GM23338 (cell line): ENCODE data around the gene SLX9. TPM values are rescaled to one million over a fixed set of nuclear protein-coding genes. Genes with fewer than 3 reads are reported as not detected.

Experiments
- ATAC-seq: fragments of 200-7000 bp; cut with Tn5 transposase; 3 replicates; pipeline ENCODE4 v1.9.1; 2020
- DNase-seq: peaks from one replicate; pipeline ENCODE4 v3.0.0-alpha.2; 2015; ENCODE audit warnings: low spot score
- H2AFZ ChIP-seq: fragments of 200-600 bp; sonication (generic); 2 replicates; pipeline ENCODE4 v1.8.0; 2016; ENCODE audit warnings: antibody characterized with exemption, mild to moderate bottlenecking, moderate library complexity
- H3F3A ChIP-seq: fragments of 200-600 bp; sonication (generic); replicated peaks from 2 replicates; pipeline ENCODE4 v1.8.0; 2017; ENCODE audit warnings: antibody characterized with exemption, mixed run types, low read depth
- H3K27ac ChIP-seq: fragments of 200-600 bp; sonication (generic); 2 replicates; pipeline ENCODE4 v1.6.1; 2016; ENCODE audit warnings: low read depth
- H3K27me3 ChIP-seq: fragments of 200-600 bp; sonication (generic); 2 replicates; pipeline ENCODE4 v1.8.0; 2016; ENCODE audit warnings: mild to moderate bottlenecking, mixed run types, moderate library complexity; ENCODE audit not compliant: insufficient read depth
- H3K36me3 ChIP-seq: fragments of 200-600 bp; sonication (generic); 2 replicates; pipeline ENCODE4 v1.8.0; 2016; ENCODE audit warnings: mild to moderate bottlenecking; ENCODE audit not compliant: insufficient read depth
- H3K4me1 ChIP-seq: fragments of 200-600 bp; sonication (generic); 2 replicates; pipeline ENCODE4 v1.8.0; 2016; ENCODE audit warnings: mild to moderate bottlenecking, moderate library complexity; ENCODE audit not compliant: insufficient read depth
- H3K4me2 ChIP-seq: fragments of 200-600 bp; sonication (generic); 2 replicates; pipeline ENCODE4 v1.7.1; 2017; ENCODE audit warnings: mixed run types
- H3K4me3 ChIP-seq: fragments of 200-600 bp; sonication (generic); 2 replicates; pipeline ENCODE4 v1.6.1; 2016; ENCODE audit warnings: mixed run types
- H3K79me2 ChIP-seq: fragments of 200-600 bp; sonication (generic); replicated peaks from 2 replicates; pipeline ENCODE4 v1.8.0; 2017; ENCODE audit warnings: mild to moderate bottlenecking; ENCODE audit not compliant: insufficient read depth
- H3K9me2 ChIP-seq: fragments of 200-600 bp; sonication (generic); 2 replicates; pipeline ENCODE4 v1.8.0; 2017; ENCODE audit not compliant: insufficient read depth
- H4K20me1 ChIP-seq: fragments of 200-600 bp; sonication (generic); replicated peaks from 2 replicates; pipeline ENCODE4 v1.8.0; 2017; ENCODE audit warnings: mild to moderate bottlenecking; ENCODE audit not compliant: insufficient read depth
- H3K27ac Mint-ChIP-seq: 2 replicates; pipeline ENCODE4 v1.8.0; 2020; ENCODE audit warnings: inconsistent platforms, mild to moderate bottlenecking, moderate library complexity, mixed read lengths
- H3K27me3 Mint-ChIP-seq: 3 replicates; pipeline ENCODE4 v1.8.0; 2022; ENCODE audit warnings: low read depth, mild to moderate bottlenecking, moderate library complexity, mixed read lengths, inconsistent platforms; ENCODE audit not compliant: insufficient read depth, poor library complexity
- H3K36me3 Mint-ChIP-seq: 3 replicates; pipeline ENCODE4 v1.8.0; 2021; ENCODE audit warnings: low read depth, mild to moderate bottlenecking, inconsistent platforms, moderate library complexity, mixed read lengths
- H3K4me1 Mint-ChIP-seq: 3 replicates; pipeline ENCODE4 v1.8.0; 2020; ENCODE audit warnings: mild to moderate bottlenecking, inconsistent platforms, mixed read lengths
- H3K4me3 Mint-ChIP-seq: 3 replicates; pipeline ENCODE4 v1.8.0; 2021; ENCODE audit warnings: moderate library complexity, mild to moderate bottlenecking, inconsistent platforms, mixed read lengths
- H3K9me3 Mint-ChIP-seq: 3 replicates; pipeline ENCODE4 v1.8.0; 2020; ENCODE audit warnings: moderate library complexity, mild to moderate bottlenecking, inconsistent platforms, mixed read lengths
- EZH2 ChIP-seq: fragments of 200-600 bp; sonication (generic); IDR thresholded peaks from one replicate; pipeline ENCODE4 v1.8.0; 2017; ENCODE audit warnings: antibody characterized with exemption, mild to moderate bottlenecking, low read depth; ENCODE audit not compliant: unreplicated experiment
- JUNB ChIP-seq: IDR thresholded peaks from one replicate; pipeline ENCODE4 v1.6.1; 2016; ENCODE audit warnings: antibody characterized with exemption; ENCODE audit not compliant: unreplicated experiment
- NANOG ChIP-seq: IDR thresholded peaks from 2 replicates; pipeline ENCODE4 v1.6.1; 2016; ENCODE audit warnings: antibody characterized with exemption, borderline replicate concordance
- STAT1 ChIP-seq: IDR thresholded peaks from one replicate; pipeline ENCODE4 v1.6.1; 2016; ENCODE audit warnings: antibody characterized with exemption; ENCODE audit not compliant: unreplicated experiment
- ZNF114 ChIP-seq: fragments of 250-450 bp; sonication (Bioruptor Pico); IDR thresholded peaks from 2 replicates; pipeline ENCODE4 v1.5.0; 2020; ENCODE audit warnings: mild to moderate bottlenecking, moderate library complexity
- ZNF331 ChIP-seq: fragments of 250-450 bp; sonication (Bioruptor Pico); IDR thresholded peaks from 2 replicates; pipeline ENCODE4 v1.5.0; 2020; ENCODE audit warnings: low read depth, mild to moderate bottlenecking, moderate library complexity
- polyA plus RNA-seq: library from polyadenylated mRNA; unstranded; fragments of >200 nt; fragmentation: Nextera tagmentation; extraction: Ambion mirVana; gene quantifications from 2 replicates; pipeline ENCODE4 v1.2.1, GENCODE V29; 2016
- total RNA-seq: library from RNA; depleted of rRNA; stranded (reverse); fragments of >200 nt; shearing (Covaris generic); gene quantifications from 2 replicates; pipeline ENCODE4 v1.2.3, GENCODE V29; 2014
- TF ChIP-seq, protein P1 (sequence below): IDR thresholded peaks from 2 replicates; pipeline ENCODE4 v1.6.1; 2016; ENCODE audit warnings: antibody characterized with exemption
- TF ChIP-seq, protein P2 (sequence below): IDR thresholded peaks from one replicate; pipeline ENCODE4 v1.6.1; 2018; ENCODE audit warnings: antibody characterized with exemption; ENCODE audit not compliant: unreplicated experiment
- TF ChIP-seq, protein P3 (sequence below), 2 experiments: fragments of 200-600 bp in 1 of 2; sonication (generic) in 1 of 2; conservative IDR thresholded peaks; 2 replicates each; pipeline versions ENCODE4 v1.5.1 to v1.6.1; 2016 to 2017; ENCODE audit warnings: antibody characterized with exemption in 2 of 2, low read depth in 2 of 2, mild to moderate bottlenecking in 2 of 2, moderate library complexity in 1 of 2

Gene SLX9
- total and polyA plus RNA-seq, 2 experiments from 2014 or later: 41.5 to 46.9 TPM

GRCh38 chr21:44926331-44927101 lies 13.3 kb upstream of the SLX9 start:
- Histone ChIP-seq H4K20me1 (no peaks in the 10 kb centered on the region), H3K27ac (no peak overlapping the region), H3K36me3 (no peaks in the 10 kb centered on the region), H3K4me3 (no peak overlapping the region), H3K79me2 (no peaks in the 10 kb centered on the region), H3K4me2 (peak overlapping the region; percentile 74; the same call in 1 of the 2 replicates), H3K4me1 (peaks cover 32% of the 10 kb centered on the region), H3K27me3 (peaks cover 99% of the 10 kb centered on the region), H3K9me2 (no peaks in the 10 kb centered on the region), H3F3A (peaks cover 4% of the 10 kb centered on the region; the same call in 1 of the 2 replicates), H2AFZ (peak overlapping the region; percentile 38; the same call in 1 of the 2 replicates)
- H3K9me3 Mint-ChIP-seq: no peaks in the 10 kb centered on the region
- no peak for DNase-seq
- TF ChIP-seq ZNF331 (CRISPR knock-in tag): no peak
- TF ChIP-seq, protein P1, sequence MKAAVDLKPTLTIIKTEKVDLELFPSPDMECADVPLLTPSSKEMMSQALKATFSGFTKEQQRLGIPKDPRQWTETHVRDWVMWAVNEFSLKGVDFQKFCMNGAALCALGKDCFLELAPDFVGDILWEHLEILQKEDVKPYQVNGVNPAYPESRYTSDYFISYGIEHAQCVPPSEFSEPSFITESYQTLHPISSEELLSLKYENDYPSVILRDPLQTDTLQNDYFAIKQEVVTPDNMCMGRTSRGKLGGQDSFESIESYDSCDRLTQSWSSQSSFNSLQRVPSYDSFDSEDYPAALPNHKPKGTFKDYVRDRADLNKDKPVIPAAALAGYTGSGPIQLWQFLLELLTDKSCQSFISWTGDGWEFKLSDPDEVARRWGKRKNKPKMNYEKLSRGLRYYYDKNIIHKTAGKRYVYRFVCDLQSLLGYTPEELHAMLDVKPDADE: no peak
- TF ChIP-seq EZH2: peak; percentile 16
- TF ChIP-seq, protein P2, sequence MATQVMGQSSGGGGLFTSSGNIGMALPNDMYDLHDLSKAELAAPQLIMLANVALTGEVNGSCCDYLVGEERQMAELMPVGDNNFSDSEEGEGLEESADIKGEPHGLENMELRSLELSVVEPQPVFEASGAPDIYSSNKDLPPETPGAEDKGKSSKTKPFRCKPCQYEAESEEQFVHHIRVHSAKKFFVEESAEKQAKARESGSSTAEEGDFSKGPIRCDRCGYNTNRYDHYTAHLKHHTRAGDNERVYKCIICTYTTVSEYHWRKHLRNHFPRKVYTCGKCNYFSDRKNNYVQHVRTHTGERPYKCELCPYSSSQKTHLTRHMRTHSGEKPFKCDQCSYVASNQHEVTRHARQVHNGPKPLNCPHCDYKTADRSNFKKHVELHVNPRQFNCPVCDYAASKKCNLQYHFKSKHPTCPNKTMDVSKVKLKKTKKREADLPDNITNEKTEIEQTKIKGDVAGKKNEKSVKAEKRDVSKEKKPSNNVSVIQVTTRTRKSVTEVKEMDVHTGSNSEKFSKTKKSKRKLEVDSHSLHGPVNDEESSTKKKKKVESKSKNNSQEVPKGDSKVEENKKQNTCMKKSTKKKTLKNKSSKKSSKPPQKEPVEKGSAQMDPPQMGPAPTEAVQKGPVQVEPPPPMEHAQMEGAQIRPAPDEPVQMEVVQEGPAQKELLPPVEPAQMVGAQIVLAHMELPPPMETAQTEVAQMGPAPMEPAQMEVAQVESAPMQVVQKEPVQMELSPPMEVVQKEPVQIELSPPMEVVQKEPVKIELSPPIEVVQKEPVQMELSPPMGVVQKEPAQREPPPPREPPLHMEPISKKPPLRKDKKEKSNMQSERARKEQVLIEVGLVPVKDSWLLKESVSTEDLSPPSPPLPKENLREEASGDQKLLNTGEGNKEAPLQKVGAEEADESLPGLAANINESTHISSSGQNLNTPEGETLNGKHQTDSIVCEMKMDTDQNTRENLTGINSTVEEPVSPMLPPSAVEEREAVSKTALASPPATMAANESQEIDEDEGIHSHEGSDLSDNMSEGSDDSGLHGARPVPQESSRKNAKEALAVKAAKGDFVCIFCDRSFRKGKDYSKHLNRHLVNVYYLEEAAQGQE: no peak
- TF ChIP-seq NANOG: no peak
- TF ChIP-seq JUNB: no peak
- peak overlapping the region; percentile 58 for H3K4me3 Mint-ChIP-seq
- H3K4me1 Mint-ChIP-seq: peaks cover 46% of the 10 kb centered on the region
- no peaks in the 10 kb centered on the region for H3K36me3 Mint-ChIP-seq
- H3K27ac Mint-ChIP-seq: no peak overlapping the region
- peaks cover 95% of the 10 kb centered on the region for H3K27me3 Mint-ChIP-seq
- no peak for ATAC-seq

DNA sequence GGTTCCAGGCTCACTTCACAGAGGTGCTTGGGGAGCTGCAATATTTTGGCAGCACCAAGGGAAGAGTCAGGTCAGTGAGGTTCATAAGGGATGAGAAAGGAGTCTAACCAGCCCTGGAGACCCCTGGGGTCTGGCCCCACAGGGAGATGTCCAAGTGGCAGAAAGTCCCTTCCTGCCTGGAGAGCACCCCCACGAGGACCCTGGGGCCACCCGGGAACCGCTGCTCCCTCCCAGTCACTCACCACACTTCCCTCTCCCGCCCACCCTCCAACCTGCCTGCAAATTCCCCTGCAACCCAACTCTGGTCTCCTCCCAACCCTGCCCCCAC lies 12.6 kb upstream of the SLX9 start:
- Mint-ChIP-seq H3K4me3 (peak overlapping the region; percentile 58), H3K36me3 (no peaks in the 10 kb centered on the region), H3K27ac (no peak overlapping the region), H3K27me3 (peaks cover 96% of the 10 kb centered on the region), H3K4me1 (peaks cover 46% of the 10 kb centered on the region), H3K9me3 (no peaks in the 10 kb centered on the region)
- Histone ChIP-seq H4K20me1 (no peaks in the 10 kb centered on the region), H3F3A (peaks cover 4% of the 10 kb centered on the region; the same call in 1 of the 2 replicates), H3K79me2 (no peaks in the 10 kb centered on the region), H3K36me3 (no peaks in the 10 kb centered on the region), H3K4me2 (peak overlapping the region; percentile 74; the same call in 1 of the 2 replicates), H3K27me3 (peaks cover 99% of the 10 kb centered on the region), H2AFZ (no peak overlapping the region; the same call in 1 of the 2 replicates), H3K9me2 (no peaks in the 10 kb centered on the region), H3K27ac (no peak overlapping the region), H3K4me1 (peaks cover 32% of the 10 kb centered on the region), H3K4me3 (peak overlapping the region; percentile 41)
- no peak; the same call in 2 of the 3 replicates for ATAC-seq
- no peak for DNase-seq
- TF ChIP-seq, protein P1: no peak
- no peak for TF ChIP-seq STAT1
- TF ChIP-seq ZNF114 (CRISPR knock-in tag): no peak
- TF ChIP-seq EZH2: no peak
- no peak for TF ChIP-seq JUNB
- TF ChIP-seq, protein P3, sequence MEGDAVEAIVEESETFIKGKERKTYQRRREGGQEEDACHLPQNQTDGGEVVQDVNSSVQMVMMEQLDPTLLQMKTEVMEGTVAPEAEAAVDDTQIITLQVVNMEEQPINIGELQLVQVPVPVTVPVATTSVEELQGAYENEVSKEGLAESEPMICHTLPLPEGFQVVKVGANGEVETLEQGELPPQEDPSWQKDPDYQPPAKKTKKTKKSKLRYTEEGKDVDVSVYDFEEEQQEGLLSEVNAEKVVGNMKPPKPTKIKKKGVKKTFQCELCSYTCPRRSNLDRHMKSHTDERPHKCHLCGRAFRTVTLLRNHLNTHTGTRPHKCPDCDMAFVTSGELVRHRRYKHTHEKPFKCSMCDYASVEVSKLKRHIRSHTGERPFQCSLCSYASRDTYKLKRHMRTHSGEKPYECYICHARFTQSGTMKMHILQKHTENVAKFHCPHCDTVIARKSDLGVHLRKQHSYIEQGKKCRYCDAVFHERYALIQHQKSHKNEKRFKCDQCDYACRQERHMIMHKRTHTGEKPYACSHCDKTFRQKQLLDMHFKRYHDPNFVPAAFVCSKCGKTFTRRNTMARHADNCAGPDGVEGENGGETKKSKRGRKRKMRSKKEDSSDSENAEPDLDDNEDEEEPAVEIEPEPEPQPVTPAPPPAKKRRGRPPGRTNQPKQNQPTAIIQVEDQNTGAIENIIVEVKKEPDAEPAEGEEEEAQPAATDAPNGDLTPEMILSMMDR (conservative IDR thresholded peaks at IDR 0.05; ENCODE audit: low read depth in 2 of 2): no peak
- TF ChIP-seq, protein P2: no peak
